H9 (cell line): ENCODE data around the gene ARPC2. TPM values are rescaled to one million over a fixed set of nuclear protein-coding genes. Genes with fewer than 3 reads are reported as not detected.

Experiments used
- DNase-seq: peaks from one replicate; pipeline ENCODE4 v3.0.0-alpha.2; 2017
- H2AFZ ChIP-seq: one replicate; pipeline ENCODE4 v1.6.1; 2013; ENCODE audit warnings: mild to moderate bottlenecking, low read length, control low read depth, moderate library complexity
- H2AK5ac ChIP-seq: 2 replicates; pipeline ENCODE4 v1.6.1; 2013; ENCODE audit warnings: low read length, control low read depth, mixed read lengths; ENCODE audit not compliant: insufficient read length
- H2BK120ac ChIP-seq: one replicate; pipeline ENCODE4 v1.6.1; 2013; ENCODE audit warnings: low read depth, mild to moderate bottlenecking, low read length, control low read depth, inconsistent platforms; ENCODE audit not compliant: poor library complexity, severe bottlenecking
- H2BK12ac ChIP-seq: 2 replicates; pipeline ENCODE4 v1.6.1; 2013; ENCODE audit warnings: low read length, control low read depth, mixed read lengths, low read depth; ENCODE audit not compliant: insufficient read length
- H2BK15ac ChIP-seq: 2 replicates; pipeline ENCODE4 v1.6.1; 2013; ENCODE audit warnings: low read depth, low read length, control low read depth
- H2BK20ac ChIP-seq: one replicate; pipeline ENCODE4 v1.6.1; 2013; ENCODE audit warnings: low read depth, mild to moderate bottlenecking, low read length, control low read depth, inconsistent platforms; ENCODE audit not compliant: poor library complexity, severe bottlenecking
- H2BK5ac ChIP-seq: 2 replicates; pipeline ENCODE4 v1.6.1; 2013; ENCODE audit warnings: low read length, control low read depth, mixed read lengths; ENCODE audit not compliant: insufficient read length
- H3K14ac ChIP-seq: 2 replicates; pipeline ENCODE4 v1.6.1; 2013; ENCODE audit warnings: low read length, control low read depth; ENCODE audit not compliant: insufficient read depth
- H3K18ac ChIP-seq: 2 replicates; pipeline ENCODE4 v1.6.1; 2013; ENCODE audit warnings: low read depth, mild to moderate bottlenecking, mixed read lengths, low read length, control low read depth; ENCODE audit not compliant: insufficient read length
- H3K23ac ChIP-seq: 2 replicates; pipeline ENCODE4 v1.6.1; 2013; ENCODE audit warnings: low read length, control low read depth, mixed read lengths, low read depth; ENCODE audit not compliant: insufficient read length
- H3K23me2 ChIP-seq: 2 replicates; pipeline ENCODE4 v1.6.1; 2013; ENCODE audit warnings: low read depth, mild to moderate bottlenecking, mixed read lengths, low read length, control low read depth; ENCODE audit not compliant: insufficient read length, poor library complexity, severe bottlenecking
- H3K27ac ChIP-seq: 2 replicates; pipeline ENCODE4 v1.5.1; 2013; ENCODE audit warnings: low read length, control low read depth, mixed read lengths, low read depth; ENCODE audit not compliant: insufficient read length
- H3K27me3 ChIP-seq: 2 replicates; pipeline ENCODE4 v1.6.1; 2013; ENCODE audit warnings: low read length, control low read depth, inconsistent platforms; ENCODE audit not compliant: insufficient read depth
- H3K4ac ChIP-seq: 2 replicates; pipeline ENCODE4 v1.6.1; 2013; ENCODE audit warnings: low read depth, mild to moderate bottlenecking, control low read depth, inconsistent platforms, low read length, moderate library complexity
- H3K4me1 ChIP-seq: 2 replicates; pipeline ENCODE4 v1.6.1; 2013; ENCODE audit warnings: low read length, control low read depth, inconsistent platforms; ENCODE audit not compliant: insufficient read depth
- H3K4me2 ChIP-seq: 2 replicates; pipeline ENCODE4 v1.6.1; 2013; ENCODE audit warnings: low read length, control low read depth, mixed read lengths; ENCODE audit not compliant: insufficient read length, insufficient read depth
- H3K56ac ChIP-seq: 2 replicates; pipeline ENCODE4 v1.6.1; 2013; ENCODE audit warnings: low read depth, mild to moderate bottlenecking, mixed read lengths, low read length, control low read depth; ENCODE audit not compliant: insufficient read length
- H3K79me1 ChIP-seq: 2 replicates; pipeline ENCODE4 v1.6.1; 2013; ENCODE audit warnings: low read depth, mild to moderate bottlenecking, moderate library complexity, low read length, control low read depth, inconsistent platforms; ENCODE audit not compliant: insufficient read depth, poor library complexity, severe bottlenecking
- H3K79me2 ChIP-seq: 2 replicates; pipeline ENCODE4 v1.6.1; 2013; ENCODE audit warnings: low read length, control low read depth, inconsistent platforms; ENCODE audit not compliant: insufficient read depth
- H3K9ac ChIP-seq: 2 replicates; pipeline ENCODE4 v1.6.1; 2013; ENCODE audit warnings: low read length, control low read depth, mixed read lengths; ENCODE audit not compliant: insufficient read length; ENCODE audit errors: extremely low read depth
- H3K9me3 ChIP-seq: one replicate; pipeline ENCODE4 v1.6.1; 2013; ENCODE audit warnings: low read depth, low read length, inconsistent platforms; ENCODE audit not compliant: control insufficient read depth
- H3T11ph ChIP-seq: one replicate; pipeline ENCODE4 v1.6.1; 2013; ENCODE audit warnings: mild to moderate bottlenecking, low read length, control low read depth, inconsistent platforms
- H4K20me1 ChIP-seq: one replicate; pipeline ENCODE4 v1.6.1; 2013; ENCODE audit not compliant: control insufficient read depth, insufficient read length, insufficient read depth
- H4K5ac ChIP-seq: 2 replicates; pipeline ENCODE4 v1.6.1; 2013; ENCODE audit warnings: low read depth, mild to moderate bottlenecking, mixed read lengths, low read length, control low read depth; ENCODE audit not compliant: insufficient read length
- H4K8ac ChIP-seq: replicated peaks from 2 replicates; pipeline ENCODE4 v1.6.1; 2013; ENCODE audit warnings: low read length, control low read depth, mixed read lengths, low read depth; ENCODE audit not compliant: insufficient read length
- H4K91ac ChIP-seq: 2 replicates; pipeline ENCODE4 v1.6.1; 2013; ENCODE audit warnings: low read depth, mild to moderate bottlenecking, moderate library complexity, mixed read lengths, low read length, control low read depth; ENCODE audit not compliant: insufficient read length
- H3K27ac Mint-ChIP-seq, 3 experiments: 2 replicates in 2 of 3; 3 replicates in 1 of 3; pipeline ENCODE4 v1.8.0; 2020 to 2021; ENCODE audit warnings: mixed read lengths in 3 of 3, mild to moderate bottlenecking in 1 of 3, moderate library complexity in 1 of 3
- H3K27me3 Mint-ChIP-seq: 2 replicates; pipeline ENCODE4 v1.8.0; 2021; ENCODE audit warnings: low read depth, mild to moderate bottlenecking, moderate library complexity, mixed read lengths
- H3K36me3 Mint-ChIP-seq, 3 experiments: 2 replicates in 2 of 3; 3 replicates in 1 of 3; pipeline ENCODE4 v1.8.0; 2020 to 2021; ENCODE audit warnings: low read depth in 3 of 3, mixed read lengths in 3 of 3; ENCODE audit not compliant: insufficient read depth in 1 of 3
- H3K4me1 Mint-ChIP-seq, 2 experiments: 2 replicates each; pipeline ENCODE4 v1.8.0; 2020; ENCODE audit warnings: mixed read lengths in 2 of 2
- H3K4me3 Mint-ChIP-seq, 2 experiments: 2 replicates in 1 of 2; 3 replicates in 1 of 2; pipeline ENCODE4 v1.8.0; 2020 to 2021; ENCODE audit warnings: mild to moderate bottlenecking in 2 of 2, mixed read lengths in 2 of 2, moderate library complexity in 1 of 2
- H3K9me3 Mint-ChIP-seq, 2 experiments: 2 replicates in 1 of 2; 3 replicates in 1 of 2; pipeline ENCODE4 v1.8.0; 2020; ENCODE audit warnings: mild to moderate bottlenecking in 2 of 2, mixed read lengths in 2 of 2, moderate library complexity in 1 of 2
- CTCF ChIP-seq: fragments of 200-600 bp; sonication (generic); conservative IDR thresholded peaks from 3 replicates; pipeline ENCODE4 v1.8.0; 2021; ENCODE audit warnings: antibody characterized with exemption, mild to moderate bottlenecking
- WGBS: extraction: QIAGEN DNeasy Blood & Tissue Kit; methylation state at CpG from one replicate; pipeline ENCODE4 v1.1.7; 2013; ENCODE audit warnings: missing lambda C conversion rate, low lambda C conversion rate, mixed read lengths; ENCODE audit not compliant: insufficient read length; ENCODE audit errors: extremely low coverage; 5-methylcytosine and 5-hydroxymethylcytosine counted together
- total RNA-seq: library from RNA; stranded (reverse); gene quantifications from 2 replicates; pipeline ENCODE4 v1.2.1, GENCODE V29; 2021

Gene ARPC2
- total RNA-seq, 1 experiment from 2014 or later: 197 TPM

- Histone ChIP-seq H2AFZ (no peak overlapping the region), H3K14ac (no peak overlapping the region), H3K27me3 (no peaks in the 10 kb centered on the region), H3K56ac (no peak overlapping the region), H3K79me2 (peaks cover 47% of the 10 kb centered on the region), H3K4me2 (no peak overlapping the region), H3K4me1 (0 out of 2 replicates have a peak, but pooled peaks cover 3% of the 10 kb centered on the region), H3K4ac (no peak overlapping the region), H3K9ac (no peak overlapping the region), H2BK15ac (no peak overlapping the region), H3K23ac (no peak overlapping the region), H3K27ac (no peak overlapping the region), H4K5ac (no peak overlapping the region), H3K9me3 (no peaks in the 10 kb centered on the region), H3K79me1 (peaks cover 16% of the 10 kb centered on the region), H4K91ac (no peak overlapping the region), H2BK12ac (no peak overlapping the region), H2AK5ac (no peak overlapping the region), H3K18ac (no peak overlapping the region), H4K8ac (no peak overlapping the region), H3K23me2 (peaks cover 11% of the 10 kb centered on the region), H2BK5ac (no peak overlapping the region), H2BK20ac (no peak overlapping the region), H4K20me1 (no peaks in the 10 kb centered on the region), H2BK120ac (no peak overlapping the region), H3T11ph (no peak overlapping the region)
- Mint-ChIP-seq H3K36me3 (peaks cover 0 to 25% (median 24%) of the 10 kb centered on the region in 3 experiments; a peak in 5 of 7 replicates), H3K27ac (peak overlapping the region in 2 of 3 experiments; percentile 11 to 80; a peak in 2 of 7 replicates), H3K27me3 (peaks cover under 1% of the 10 kb centered on the region; the same call in 1 of the 2 replicates), H3K4me3 (no peak overlapping the region), H3K9me3 (no peaks in the 10 kb centered on the region), H3K4me1 (peaks cover 29 to 30% of the 10 kb centered on the region in 2 experiments)
- DNase-seq: no peak
- TF ChIP-seq CTCF: no peak
- no CpG with 5 or more reads among the region's 2 CpGs for WGBS
Observed at GRCh38 chr2:218219934-218220333, 2.9 kb downstream of the ARPC2 start.
